Smooth muscle cell (in vitro differentiated cells): Measurements from ENCODE around the gene STK11. TPM values are rescaled to one million over a fixed set of nuclear protein-coding genes. Genes with fewer than 3 reads are reported as not detected.

Experiments
- DNase-seq: peaks from one replicate; lab custom pipeline; 2025; ENCODE audit not compliant: unreplicated experiment; lab: John Stamatoyannopoulos, UW
- H2AFZ ChIP-seq: fragments of 200-600 bp; sonication (generic); 2 replicates; pipeline ENCODE4 v1.6.0; 2016; ENCODE audit warnings: antibody characterized with exemption, low read depth, mild to moderate bottlenecking
- H3F3A ChIP-seq: fragments of 200-600 bp; sonication (generic); 2 replicates; pipeline ENCODE4 v1.6.0; 2017; ENCODE audit warnings: antibody characterized with exemption, low read depth
- H3K27ac ChIP-seq: fragments of 200-600 bp; sonication (generic); 2 replicates; pipeline ENCODE4 v1.5.1; 2016; ENCODE audit warnings: low read depth, mild to moderate bottlenecking
- H3K27me3 ChIP-seq: fragments of 200-600 bp; sonication (generic); 2 replicates; pipeline ENCODE4 v1.6.1; 2016; ENCODE audit warnings: low read depth, mild to moderate bottlenecking
- H3K36me3 ChIP-seq: fragments of 200-600 bp; sonication (generic); 2 replicates; pipeline ENCODE4 v1.5.1; 2016; ENCODE audit warnings: low read depth
- H3K4me1 ChIP-seq: fragments of 200-600 bp; sonication (generic); 2 replicates; pipeline ENCODE4 v1.5.1; 2016; ENCODE audit warnings: low read depth
- H3K4me2 ChIP-seq: fragments of 200-600 bp; sonication (generic); 2 replicates; pipeline ENCODE4 v1.6.0; 2016; ENCODE audit warnings: mild to moderate bottlenecking
- H3K4me3 ChIP-seq: fragments of 200-600 bp; sonication (generic); 2 replicates; pipeline ENCODE4 v1.5.1; 2016; ENCODE audit warnings: mild to moderate bottlenecking
- H3K79me2 ChIP-seq: fragments of 200-600 bp; sonication (generic); 2 replicates; pipeline ENCODE4 v1.6.0; 2016; ENCODE audit warnings: low read depth, mild to moderate bottlenecking
- H3K9ac ChIP-seq: fragments of 200-600 bp; sonication (generic); 2 replicates; pipeline ENCODE4 v1.6.0; 2016; ENCODE audit warnings: low read depth
- H3K9me3 ChIP-seq: fragments of 200-600 bp; sonication (generic); replicated peaks from 2 replicates; pipeline ENCODE4 v1.5.1; 2016; ENCODE audit warnings: low read depth
- H4K20me1 ChIP-seq: fragments of 200-600 bp; sonication (generic); 2 replicates; pipeline ENCODE4 v1.6.0; 2016; ENCODE audit warnings: low read depth
- WGBS: methylation state at CpG from one replicate; pipeline ENCODE4 v1.1.7; 2016; ENCODE audit warnings: low lambda C conversion rate; 5-methylcytosine and 5-hydroxymethylcytosine counted together
- polyA plus RNA-seq: library from polyadenylated mRNA; unstranded; fragments of >200 nt; fragmentation: Nextera tagmentation; extraction: Ambion mirVana; gene quantifications from 2 replicates; pipeline ENCODE4 v1.2.1, GENCODE V29; 2016
- total RNA-seq: library from RNA; depleted of rRNA; stranded (reverse); fragments of >200 nt; gene quantifications from 2 replicates; pipeline ENCODE4 v1.2.3, GENCODE V29; 2014
- TF ChIP-seq, protein P1 (sequence below): fragments of 200-600 bp; sonication (generic); IDR thresholded peaks from 2 replicates; pipeline ENCODE4 v1.5.1; 2017; ENCODE audit warnings: borderline replicate concordance, mild to moderate bottlenecking, antibody characterized with exemption; ENCODE audit not compliant: insufficient read depth, poor library complexity, severe bottlenecking

STK11 gene
- total and polyA plus RNA-seq, 2 experiments from 2014 or later: 23.6 to 62.3 TPM

DNA sequence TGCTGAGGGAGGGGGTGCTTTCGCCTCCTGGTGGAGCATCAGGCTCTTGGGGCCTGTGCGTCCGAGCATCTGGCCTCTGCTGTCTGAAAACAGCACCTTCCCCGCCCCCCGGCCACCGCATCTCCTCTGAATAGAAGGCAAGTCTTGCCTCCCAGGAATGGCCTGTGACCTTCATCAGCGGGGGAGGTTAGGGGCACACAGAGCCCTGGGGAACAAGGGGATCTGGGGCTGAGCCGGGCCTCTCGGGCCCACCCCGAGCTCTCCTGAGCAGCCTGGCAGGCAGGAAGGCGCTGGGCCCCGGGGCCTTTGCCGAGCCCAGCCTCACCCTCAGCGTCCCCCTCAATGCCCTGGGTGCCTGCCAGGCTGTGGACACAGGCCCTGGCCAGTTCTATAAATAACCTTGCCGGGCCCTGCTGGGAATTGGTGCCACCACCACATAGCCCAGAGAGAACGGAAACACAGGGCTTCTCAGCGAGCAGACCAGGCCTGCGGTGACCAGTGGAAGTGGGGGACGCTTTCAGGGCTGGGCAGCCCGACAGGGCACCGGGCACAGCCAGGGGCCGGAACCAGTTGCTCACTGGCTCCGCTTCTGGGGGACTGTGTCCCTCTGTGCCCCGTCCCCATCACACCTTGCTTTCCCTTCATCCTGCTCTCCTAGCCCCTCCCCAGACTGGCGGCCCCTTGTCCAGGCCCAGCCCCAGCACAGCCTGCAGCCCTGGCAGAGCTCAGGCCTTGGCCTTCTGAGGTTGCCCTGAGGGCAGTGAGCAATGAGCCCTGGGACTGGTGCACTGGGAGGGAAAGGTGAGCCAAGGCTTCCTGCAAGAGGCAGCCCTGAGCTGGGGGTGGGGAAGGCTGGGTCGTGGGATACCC, 9.5 kb downstream of the STK11 start:
- Histone ChIP-seq H3K9me3 (no peaks in the 10 kb centered on the region), H4K20me1 (peaks cover 46% of the 10 kb centered on the region), H3F3A (peaks cover 9% of the 10 kb centered on the region), H3K4me2 (peak overlapping the region; percentile 12), H3K9ac (no peak overlapping the region), H3K4me1 (peaks cover 16% of the 10 kb centered on the region), H3K36me3 (no peaks in the 10 kb centered on the region), H3K27me3 (no peaks in the 10 kb centered on the region), H3K27ac (peak overlapping the region; percentile 15), H3K79me2 (peaks cover 96% of the 10 kb centered on the region), H2AFZ (no peak overlapping the region), H3K4me3 (no peak overlapping the region)
- 91% methylated on average over 26 of the region's 26 CpGs for WGBS
- DNase-seq: no peak
- TF ChIP-seq, protein P1, sequence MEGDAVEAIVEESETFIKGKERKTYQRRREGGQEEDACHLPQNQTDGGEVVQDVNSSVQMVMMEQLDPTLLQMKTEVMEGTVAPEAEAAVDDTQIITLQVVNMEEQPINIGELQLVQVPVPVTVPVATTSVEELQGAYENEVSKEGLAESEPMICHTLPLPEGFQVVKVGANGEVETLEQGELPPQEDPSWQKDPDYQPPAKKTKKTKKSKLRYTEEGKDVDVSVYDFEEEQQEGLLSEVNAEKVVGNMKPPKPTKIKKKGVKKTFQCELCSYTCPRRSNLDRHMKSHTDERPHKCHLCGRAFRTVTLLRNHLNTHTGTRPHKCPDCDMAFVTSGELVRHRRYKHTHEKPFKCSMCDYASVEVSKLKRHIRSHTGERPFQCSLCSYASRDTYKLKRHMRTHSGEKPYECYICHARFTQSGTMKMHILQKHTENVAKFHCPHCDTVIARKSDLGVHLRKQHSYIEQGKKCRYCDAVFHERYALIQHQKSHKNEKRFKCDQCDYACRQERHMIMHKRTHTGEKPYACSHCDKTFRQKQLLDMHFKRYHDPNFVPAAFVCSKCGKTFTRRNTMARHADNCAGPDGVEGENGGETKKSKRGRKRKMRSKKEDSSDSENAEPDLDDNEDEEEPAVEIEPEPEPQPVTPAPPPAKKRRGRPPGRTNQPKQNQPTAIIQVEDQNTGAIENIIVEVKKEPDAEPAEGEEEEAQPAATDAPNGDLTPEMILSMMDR: no peak

DNA sequence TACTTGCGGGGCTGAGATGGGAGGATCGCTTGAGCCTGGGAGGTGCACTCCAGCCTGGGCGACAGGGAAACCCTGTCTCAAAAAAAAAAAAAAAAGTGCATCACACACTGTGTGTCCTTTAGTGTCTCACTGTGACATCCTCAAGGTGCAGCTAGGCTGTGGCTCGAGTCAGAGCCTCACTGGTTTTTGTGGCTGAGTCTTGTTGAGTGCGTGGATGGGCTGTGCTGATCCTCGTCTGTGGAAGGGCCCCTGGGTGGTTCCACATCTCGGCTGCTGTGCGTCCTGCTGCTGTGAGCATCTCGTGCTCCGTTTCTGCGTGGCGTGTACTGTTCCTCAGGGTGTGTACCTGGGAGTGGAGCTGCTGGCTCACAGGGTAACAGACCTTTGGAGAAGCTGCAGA, 11.2 kb downstream of the STK11 start:
- TF ChIP-seq, protein P1: no peak
- no peaks in the 10 kb centered on the region for H3K27me3 ChIP-seq
- H3K9me3 ChIP-seq: no peaks in the 10 kb centered on the region
- no peak overlapping the region for H3K27ac ChIP-seq
- no peaks in the 10 kb centered on the region for H3K36me3 ChIP-seq
- H3F3A ChIP-seq: peaks cover 6% of the 10 kb centered on the region
- peaks cover 85% of the 10 kb centered on the region for H3K79me2 ChIP-seq
- no peak for DNase-seq
- no peak overlapping the region for H2AFZ ChIP-seq
- peaks cover 13% of the 10 kb centered on the region for H3K4me1 ChIP-seq
- WGBS: 93% methylated on average over 12 of the region's 12 CpGs
- H3K4me3 ChIP-seq: no peak overlapping the region
- peaks cover 62% of the 10 kb centered on the region for H4K20me1 ChIP-seq
- no peak overlapping the region for H3K9ac ChIP-seq
- no peak overlapping the region for H3K4me2 ChIP-seq

DNA sequence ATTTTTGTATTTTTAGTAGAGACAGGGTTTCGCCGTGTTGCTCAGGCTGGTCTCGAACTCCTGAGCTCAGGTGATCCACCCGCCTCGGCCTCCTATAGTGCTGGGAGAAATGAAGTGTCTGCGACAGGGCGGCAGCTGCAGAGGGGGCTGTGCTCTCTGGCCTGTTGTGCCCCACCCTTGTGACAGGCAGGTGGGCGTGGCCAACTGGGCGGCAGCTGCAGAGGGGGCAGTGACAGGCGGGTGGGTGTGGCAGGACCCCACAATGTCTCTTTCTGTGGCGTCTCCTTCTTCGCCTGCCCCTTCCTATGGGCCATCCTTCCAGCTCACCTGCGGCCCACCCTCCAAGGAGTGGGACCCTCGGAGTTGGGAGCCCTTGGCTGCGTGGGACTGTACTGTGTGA, 11.8 kb downstream of the STK11 start:
- WGBS: 92% methylated on average over 14 of the region's 15 CpGs
- Histone ChIP-seq H3K4me3 (no peak overlapping the region), H3K4me1 (peaks cover 13% of the 10 kb centered on the region), H3F3A (peaks cover 6% of the 10 kb centered on the region), H3K4me2 (no peak overlapping the region), H3K9me3 (no peaks in the 10 kb centered on the region), H4K20me1 (peaks cover 68% of the 10 kb centered on the region), H3K79me2 (peaks cover 79% of the 10 kb centered on the region), H3K27me3 (no peaks in the 10 kb centered on the region), H3K36me3 (no peaks in the 10 kb centered on the region), H3K27ac (no peak overlapping the region), H3K9ac (no peak overlapping the region), H2AFZ (no peak overlapping the region)
- TF ChIP-seq, protein P1: no peak
- no peak for DNase-seq
